ENCODE measurements around the gene CDK8.

GRCh38 chr13:26400545-26400944, 146.6 kb downstream of the CDK8 start:
- TF ChIP-seq CTCF (IDR thresholded peaks at IDR 0.05) (no peak), ZFX (IDR thresholded peaks at IDR 0.05; ENCODE audit: borderline replicate concordance) (no peak)

All from 22Rv1 (cell line).